Thymus (tissue), 11 donors: ENCODE measurements around the gene NOX5. TPM values are rescaled to one million over a fixed set of nuclear protein-coding genes. Genes with fewer than 3 reads are reported as not detected.

Experiments
- DNase-seq, 9 donors: peaks; one replicate each; pipeline ENCODE4 v3.0.0-alpha.2; 2013; ENCODE audit warnings: low spot score in 9 of 9, low read depth in 6 of 9, missing footprints in 1 of 9
- H3K27ac ChIP-seq, 2 donors: one replicate each; pipeline ENCODE4 v1.5.1; 2013; ENCODE audit warnings: control low read depth in 1 of 2, low read depth in 1 of 2, low read length in 1 of 2, mild to moderate bottlenecking in 1 of 2, moderate library complexity in 1 of 2
- H3K27me3 ChIP-seq, 2 donors: one replicate each; pipeline ENCODE4 v1.5.1; 2013; ENCODE audit warnings: low read length in 1 of 2; ENCODE audit not compliant: control insufficient read depth in 2 of 2, insufficient read depth in 1 of 2
- H3K36me3 ChIP-seq, 2 donors: one replicate each; pipeline ENCODE4 v1.5.1; 2013; ENCODE audit warnings: low read length in 1 of 2, mild to moderate bottlenecking in 1 of 2, moderate library complexity in 1 of 2; ENCODE audit not compliant: control insufficient read depth in 2 of 2, insufficient read depth in 2 of 2
- H3K4me1 ChIP-seq, 2 donors: one replicate each; pipeline ENCODE4 v1.5.1; 2013; ENCODE audit warnings: low read length in 2 of 2; ENCODE audit not compliant: control insufficient read depth in 2 of 2, insufficient read depth in 2 of 2
- H3K4me3 ChIP-seq, 2 donors: one replicate each; pipeline ENCODE4 v1.5.1; 2013; ENCODE audit warnings: low read length in 2 of 2, control low read depth in 1 of 2, mild to moderate bottlenecking in 1 of 2
- H3K9me3 ChIP-seq, 2 donors: one replicate each; pipeline ENCODE4 v1.5.1; 2013; ENCODE audit warnings: low read length in 1 of 2, mild to moderate bottlenecking in 1 of 2; ENCODE audit not compliant: control insufficient read depth in 2 of 2, insufficient read depth in 1 of 2
- WGBS: extraction: QIAGEN DNeasy Blood & Tissue Kit; methylation state at CpG from one replicate; pipeline ENCODE4 v1.1.7; 2013; 5-methylcytosine and 5-hydroxymethylcytosine counted together
- polyA plus RNA-seq: library from polyadenylated mRNA; stranded (reverse); fragments of 200-250 nt; gene quantifications from one replicate; pipeline ENCODE4 v1.2.3, GENCODE V29; 2013
- total RNA-seq: library from RNA; stranded (reverse); fragments of 120-200 nt; gene quantifications from one replicate; pipeline ENCODE4 v1.2.4, GENCODE V29; 2013
- donor health status: healthy.

Gene NOX5
- total and polyA plus RNA-seq, 2 donors = 0.19 to 0.66 TPM

DNA sequence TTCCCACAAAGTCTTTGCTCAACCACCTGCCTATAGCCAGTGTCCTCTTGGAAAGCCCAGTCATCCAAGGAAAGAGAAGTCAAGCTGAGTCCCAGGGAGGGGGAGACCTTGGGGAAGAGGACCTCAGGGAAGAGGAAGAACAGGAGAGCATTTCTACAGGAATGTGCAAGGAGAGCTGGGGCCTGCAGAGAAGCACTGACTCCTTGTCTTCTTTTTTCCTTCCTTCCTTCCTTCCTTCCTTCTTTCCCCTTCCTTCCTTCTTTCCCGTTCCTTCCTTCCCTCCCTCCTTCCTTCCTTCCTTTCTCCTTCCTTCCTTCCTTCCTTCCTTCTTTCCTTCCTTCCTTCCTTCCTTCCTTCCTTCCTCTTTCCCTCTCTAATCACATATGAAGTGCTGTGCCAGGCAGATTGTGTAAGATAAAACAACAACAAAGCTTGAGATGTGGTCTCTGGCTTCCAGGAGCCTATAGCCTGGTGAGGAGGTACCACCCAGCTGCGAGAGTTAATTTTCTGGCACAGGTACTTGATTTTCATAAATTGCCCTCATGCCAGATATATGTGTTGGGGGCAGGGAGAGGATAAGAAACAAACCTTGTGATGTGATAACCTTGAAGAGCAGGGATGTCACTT, 70.0 kb downstream of the NOX5 start:
- H3K4me1 ChIP-seq = peaks cover 0 to 3% of the 10 kb centered on the region in 2 donors
- 71% methylated on average over 2 of the region's 2 CpGs for WGBS
- H3K27ac ChIP-seq = no peak overlapping the region
- no peaks in the 10 kb centered on the region for H3K36me3 ChIP-seq
- DNase-seq = no peak
- no peak overlapping the region for H3K4me3 ChIP-seq
- peaks cover 0 to 3% of the 10 kb centered on the region in 2 donors for H3K27me3 ChIP-seq
- no peaks in the 10 kb centered on the region for H3K9me3 ChIP-seq

DNA sequence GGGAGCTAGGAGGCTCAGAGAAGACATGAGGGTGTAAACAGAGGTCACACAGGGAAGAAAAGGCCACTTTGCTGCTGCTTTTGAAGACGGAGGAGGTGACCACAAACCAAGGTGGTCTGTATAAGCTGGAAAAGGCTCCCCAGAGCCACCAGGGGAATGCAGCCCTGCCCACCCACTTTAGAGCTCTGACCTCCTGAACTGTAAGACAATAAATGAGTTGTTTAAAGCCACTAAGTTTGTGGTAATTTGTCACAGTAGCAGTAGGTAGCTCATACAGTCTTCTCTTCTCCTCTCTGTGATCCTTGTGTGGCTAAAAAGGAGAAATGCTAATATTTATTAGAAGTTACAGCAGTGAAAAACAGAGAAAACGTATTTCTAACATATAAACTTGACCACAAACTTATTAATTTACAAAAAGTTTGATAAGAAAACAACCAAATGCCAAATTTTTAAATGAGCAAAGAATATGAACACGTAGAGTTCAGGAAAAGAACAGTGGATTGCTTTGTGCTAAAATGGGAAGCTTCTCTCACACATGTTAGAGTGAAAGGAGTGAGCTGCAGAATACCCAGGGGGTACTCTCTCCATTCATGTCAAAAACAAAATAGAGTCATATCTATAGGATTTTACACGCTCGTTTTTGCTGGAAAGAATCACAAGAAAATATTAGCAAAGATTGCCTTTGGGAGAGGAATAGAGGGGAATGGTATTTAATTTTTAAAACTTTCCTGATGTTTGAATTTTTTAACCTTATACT, 71.0 kb downstream of the NOX5 start:
- Histone ChIP-seq H3K4me1 (peaks cover 0 to 3% of the 10 kb centered on the region in 2 donors), H3K4me3 (no peak overlapping the region), H3K9me3 (no peaks in the 10 kb centered on the region), H3K27me3 (peaks cover 0 to 3% of the 10 kb centered on the region in 2 donors), H3K27ac (no peak overlapping the region), H3K36me3 (no peaks in the 10 kb centered on the region)
- whole genome bisulfite sequencing = 72% methylated on average over 5 of the region's 5 CpGs
- DNase-seq = no peak

DNA sequence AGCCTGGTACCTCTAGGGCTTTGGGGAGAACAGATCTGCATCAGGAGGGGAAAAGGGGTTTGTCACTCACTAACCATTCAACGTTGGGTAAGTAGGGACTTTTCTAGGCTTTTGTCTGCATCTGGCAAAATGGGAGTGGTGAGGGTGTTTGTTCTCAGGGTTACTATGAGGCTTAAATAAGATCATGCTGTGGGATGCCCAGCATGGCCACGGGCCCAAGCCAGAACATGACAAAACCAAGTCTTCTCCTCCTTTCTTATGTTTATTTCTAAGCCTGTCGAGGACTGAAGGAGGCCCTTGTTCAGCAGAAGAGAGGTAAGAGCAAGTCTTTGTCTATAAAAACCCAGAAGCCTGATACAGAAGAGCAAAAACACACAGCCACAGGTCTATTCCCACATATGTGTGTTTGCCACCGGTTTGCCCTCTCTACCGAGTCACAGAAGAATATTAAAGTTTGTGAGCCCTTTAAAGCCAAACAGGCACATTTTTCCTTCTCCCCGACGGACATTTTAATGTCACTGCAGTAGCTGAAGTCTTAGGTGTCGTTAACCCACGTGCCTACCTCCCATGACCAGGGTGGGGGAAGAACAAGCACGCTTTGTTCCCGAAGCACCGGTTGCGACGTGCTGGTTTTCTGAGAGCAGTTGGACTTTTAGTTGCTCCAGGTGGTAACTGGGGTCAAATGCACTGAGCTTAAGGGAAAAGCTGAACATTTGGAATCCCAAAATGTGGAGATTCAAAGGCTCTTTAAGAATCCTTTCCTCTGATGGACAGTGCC, 72.1 kb downstream of the NOX5 start:
- peaks cover 0 to 3% of the 10 kb centered on the region in 2 donors for H3K27me3 ChIP-seq
- peaks cover 0 to 3% of the 10 kb centered on the region in 2 donors for H3K4me1 ChIP-seq
- H3K4me3 ChIP-seq = no peak overlapping the region
- WGBS = 90% methylated on average over 14 of the region's 14 CpGs
- no peaks in the 10 kb centered on the region for H3K36me3 ChIP-seq
- H3K27ac ChIP-seq = no peak overlapping the region
- H3K9me3 ChIP-seq = no peaks in the 10 kb centered on the region
- no peak for DNase-seq

DNA sequence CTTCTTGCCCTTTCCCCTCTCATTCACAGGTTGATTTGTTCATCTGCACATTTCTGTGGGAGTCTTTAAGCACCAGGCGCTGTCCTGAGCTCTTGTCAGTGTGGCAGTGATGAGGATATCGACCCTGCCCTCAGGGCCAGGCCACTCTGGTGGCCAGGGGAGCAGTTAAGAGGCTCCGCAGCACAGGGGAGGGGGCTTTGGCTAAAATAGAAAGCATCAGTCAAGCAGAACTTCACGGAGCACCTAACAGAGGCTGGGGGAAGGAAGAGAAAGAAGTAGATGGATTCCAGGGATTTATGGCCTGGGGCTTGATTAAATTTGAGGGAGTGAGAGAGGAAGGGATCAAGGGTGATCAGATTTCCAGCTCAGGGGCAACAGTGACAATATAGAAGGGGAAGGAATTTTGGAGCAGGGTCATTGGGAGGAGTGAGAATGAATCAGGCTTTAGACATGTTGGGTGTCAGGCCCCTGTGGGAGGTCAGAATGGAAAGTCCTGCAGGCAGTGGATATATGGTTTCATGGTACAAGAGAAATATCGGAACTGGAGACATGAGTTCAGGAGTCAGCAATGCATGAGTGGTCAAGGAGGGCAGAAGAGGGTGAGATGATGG, 73.0 kb downstream of the NOX5 start:
- DNase-seq = no peak
- 96% methylated on average over 5 of the region's 5 CpGs for WGBS
- Histone ChIP-seq H3K4me3 (no peak overlapping the region), H3K27ac (no peak overlapping the region), H3K4me1 (peaks cover 0 to 3% of the 10 kb centered on the region in 2 donors), H3K36me3 (no peaks in the 10 kb centered on the region), H3K9me3 (no peaks in the 10 kb centered on the region), H3K27me3 (peaks cover 0 to 3% of the 10 kb centered on the region in 2 donors)

DNA sequence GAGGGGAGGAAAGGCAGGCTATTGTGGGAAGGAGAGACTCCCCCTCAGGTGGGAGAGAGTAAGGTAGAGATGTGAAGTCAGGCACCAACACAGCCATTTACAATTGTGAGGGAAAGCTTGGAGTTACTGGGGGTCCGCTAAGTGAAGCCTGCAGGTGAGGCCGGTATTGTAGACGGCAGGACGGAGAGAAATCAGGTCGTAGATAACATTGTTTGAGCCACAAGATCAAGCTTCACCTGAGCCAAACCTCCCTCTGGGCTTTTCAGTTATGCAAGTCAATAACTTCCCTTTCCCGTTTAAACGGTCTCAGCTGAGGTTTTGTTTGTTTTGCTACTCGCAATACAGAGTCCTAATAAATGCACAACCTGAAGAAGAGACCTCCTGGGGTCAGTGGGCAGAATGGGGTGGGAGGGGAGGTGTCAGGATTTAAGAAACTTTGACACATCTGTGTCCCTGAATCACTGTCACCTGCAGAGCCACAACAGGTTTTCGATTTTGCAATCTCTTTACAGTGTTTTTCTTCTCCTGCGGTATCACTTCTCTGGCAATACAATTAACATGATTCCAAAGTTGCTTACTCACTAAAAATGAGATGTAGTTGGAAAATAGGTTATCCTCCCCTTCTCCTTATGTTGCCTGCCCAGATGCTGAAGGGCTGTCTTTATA, 73.9 kb downstream of the NOX5 start:
- no peaks in the 10 kb centered on the region for H3K4me1 ChIP-seq
- 29% methylated on average over 10 of the region's 10 CpGs for WGBS
- DNase-seq = no peak

DNA sequence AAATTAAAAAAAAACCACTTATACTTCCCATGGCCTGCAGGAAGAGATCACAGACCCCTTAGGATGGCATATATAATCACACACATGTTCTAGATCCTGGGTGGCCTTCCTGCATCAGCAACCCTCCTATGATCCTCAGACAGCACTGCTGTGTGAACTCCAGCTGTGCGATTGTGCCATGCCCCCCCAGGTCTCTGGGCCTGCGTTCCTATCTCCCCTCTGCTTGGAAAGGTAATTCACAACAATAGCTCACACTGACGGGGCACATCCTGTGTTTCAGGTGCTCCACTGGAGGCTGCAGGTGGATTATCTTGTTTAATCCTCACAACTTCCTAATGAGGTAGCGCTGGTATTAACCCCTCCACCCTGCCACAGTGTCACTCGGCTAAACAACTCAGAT, 74.8 kb downstream of the NOX5 start:
- H3K27ac ChIP-seq = no peak overlapping the region
- DNase-seq = no peak
- no peak overlapping the region for H3K4me3 ChIP-seq
- H3K9me3 ChIP-seq = no peaks in the 10 kb centered on the region
- H3K36me3 ChIP-seq = no peaks in the 10 kb centered on the region
- H3K4me1 ChIP-seq = no peaks in the 10 kb centered on the region
- H3K27me3 ChIP-seq = peaks cover 0 to 3% of the 10 kb centered on the region in 2 donors
- 98% methylated on average over 5 of the region's 5 CpGs for WGBS

More for the DNA sequence above, 73.9 kb downstream of the NOX5 start:
- Histone ChIP-seq H3K27me3 (peaks cover 0 to 3% of the 10 kb centered on the region in 2 donors), H3K27ac (no peak overlapping the region), H3K36me3 (no peaks in the 10 kb centered on the region), H3K4me3 (no peak overlapping the region), H3K9me3 (no peaks in the 10 kb centered on the region)

DNA sequence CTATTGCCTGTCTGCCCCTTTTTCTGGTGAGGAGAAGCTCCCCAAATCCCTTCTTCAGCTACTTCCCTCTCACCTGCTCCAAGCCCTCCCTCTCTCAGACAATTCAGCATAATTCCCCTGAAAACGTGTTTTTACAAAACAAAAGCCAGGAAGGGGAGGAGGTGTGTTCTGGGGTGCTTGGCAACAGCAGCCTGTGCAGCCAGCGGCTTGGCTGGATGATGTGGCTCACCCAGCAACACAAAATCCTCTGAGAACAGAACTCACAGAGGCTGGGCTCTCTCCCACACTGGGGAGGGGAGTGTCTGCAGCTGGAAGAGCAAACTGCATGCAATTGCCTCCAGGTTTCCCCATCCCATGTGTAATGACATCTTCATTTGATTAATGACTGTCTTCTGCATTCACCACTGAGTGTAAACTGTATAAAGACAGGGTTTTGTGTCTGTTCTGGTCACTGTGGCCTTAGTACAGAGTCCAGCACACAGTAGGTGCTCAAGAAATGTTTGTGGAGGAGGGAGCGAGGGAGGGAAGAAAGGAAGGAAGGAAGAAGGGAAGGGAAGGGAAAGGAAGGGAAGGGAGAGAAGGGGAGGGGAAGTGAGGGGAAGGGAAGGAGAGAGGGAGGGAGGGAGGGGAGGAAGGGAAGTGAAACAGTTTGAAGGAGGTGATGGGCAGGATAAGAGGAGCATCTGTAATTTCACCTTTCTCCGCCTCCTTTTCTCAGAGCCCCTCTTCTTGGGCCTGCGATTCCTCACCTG, 75.9 kb downstream of the NOX5 start:
- Histone ChIP-seq H3K27me3 (peaks cover 0 to 3% of the 10 kb centered on the region in 2 donors), H3K27ac (no peak overlapping the region), H3K9me3 (no peaks in the 10 kb centered on the region), H3K4me1 (no peaks in the 10 kb centered on the region), H3K4me3 (no peak overlapping the region), H3K36me3 (no peaks in the 10 kb centered on the region)
- 72% methylated on average over 5 of the region's 5 CpGs for WGBS
- peak in 1 of 9 donors; percentile 7 for DNase-seq

DNA sequence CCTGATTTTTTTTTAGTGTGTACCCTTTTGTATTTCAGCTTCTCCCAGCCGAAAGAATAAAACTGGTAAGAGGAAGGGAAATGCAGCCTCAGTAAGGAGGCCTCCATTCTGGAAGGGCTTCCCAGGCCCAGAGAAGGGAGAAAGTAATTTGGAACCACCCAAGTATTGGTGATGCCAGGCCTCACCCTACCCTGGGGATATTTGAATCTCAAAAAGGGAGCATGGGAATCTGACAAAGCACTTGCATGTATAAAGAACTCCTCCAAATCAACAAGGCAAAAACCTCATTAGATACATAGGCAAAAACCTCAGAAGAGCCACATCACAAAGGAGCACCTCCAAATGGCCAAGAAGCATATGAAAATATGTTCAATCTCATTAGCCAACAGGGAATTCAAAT, 77.2 kb downstream of the NOX5 start:
- no peaks in the 10 kb centered on the region for H3K9me3 ChIP-seq
- no peak overlapping the region for H3K4me3 ChIP-seq
- no peak overlapping the region for H3K27ac ChIP-seq
- DNase-seq = no peak
- WGBS = 98% methylated on average over 1 of the region's 1 CpG
- no peaks in the 10 kb centered on the region for H3K4me1 ChIP-seq
- no peaks in the 10 kb centered on the region for H3K36me3 ChIP-seq
- peaks cover 0 to 3% of the 10 kb centered on the region in 2 donors for H3K27me3 ChIP-seq
